Medulla oblongata (tissue), 1 donor: ENCODE results near the gene LRRC1.
"Not testable (repeated sequence)": the region's sequence is repeated elsewhere in the genome, so short reads cannot be mapped to it uniquely, and the experiment has no call there.

Experiments used
- DNase-seq: peaks from one replicate; pipeline ENCODE4 v3.0.0-alpha.2; 2015; ENCODE audit errors: extremely low spot score

Gene LRRC1

DNA sequence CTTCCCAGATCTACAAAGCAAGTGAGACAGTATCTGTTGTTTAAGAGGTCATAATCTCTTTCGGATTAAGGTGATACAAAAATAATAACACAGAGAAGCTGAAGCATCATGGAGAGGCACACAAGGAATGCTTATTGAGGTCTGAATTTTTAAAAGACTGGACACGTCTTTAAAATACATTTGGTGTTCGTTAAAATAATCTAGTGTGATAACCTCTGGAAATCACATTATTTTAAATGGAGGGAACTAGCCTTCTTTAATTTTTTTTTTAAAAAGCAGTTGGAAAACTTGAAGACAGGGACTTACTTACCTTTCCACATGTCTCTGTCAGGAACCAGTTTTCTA is 1.9 kb upstream of the LRRC1 start:
- no peak for DNase-seq

DNA sequence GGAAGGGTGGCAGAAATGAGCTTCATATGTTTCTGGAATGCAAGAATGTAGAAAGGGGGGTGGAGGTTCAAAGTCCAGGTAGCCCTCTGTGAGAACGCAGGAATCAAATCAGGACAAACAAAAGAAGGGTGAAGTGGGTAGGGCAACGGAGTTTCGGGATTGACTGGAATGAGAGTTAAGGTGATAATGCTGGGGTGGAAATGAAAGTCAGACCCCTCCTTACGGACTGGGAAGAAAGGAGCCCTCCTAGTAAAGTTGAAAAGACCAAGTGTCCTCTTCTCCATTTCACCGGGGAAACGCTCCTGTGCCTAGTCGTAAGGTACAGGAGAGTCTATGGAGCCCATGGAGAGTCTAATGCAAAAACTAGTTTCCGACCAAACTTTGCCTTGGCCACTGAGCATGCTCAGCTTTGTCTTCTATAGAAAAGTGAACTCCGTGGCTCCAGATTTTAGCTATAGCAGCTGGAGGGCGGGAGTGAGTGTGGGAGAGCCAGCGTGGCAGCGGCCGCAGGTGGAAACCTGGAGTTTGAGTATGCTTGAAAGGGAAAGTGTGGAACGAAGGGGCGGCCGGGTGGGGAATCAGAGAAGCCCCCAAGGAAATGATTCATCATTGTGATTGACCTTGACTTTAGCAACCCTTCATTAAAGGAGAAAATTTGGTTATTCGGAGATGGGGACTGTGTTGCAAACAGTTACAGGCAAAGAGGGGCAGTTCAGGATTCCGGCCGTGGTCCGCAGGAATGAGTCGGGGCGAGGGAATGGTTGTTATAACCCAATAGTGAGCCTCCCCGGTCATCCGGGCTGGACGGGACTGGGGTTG is 1.3 kb upstream of the LRRC1 start:
- peak; percentile 57 for DNase-seq

DNA sequence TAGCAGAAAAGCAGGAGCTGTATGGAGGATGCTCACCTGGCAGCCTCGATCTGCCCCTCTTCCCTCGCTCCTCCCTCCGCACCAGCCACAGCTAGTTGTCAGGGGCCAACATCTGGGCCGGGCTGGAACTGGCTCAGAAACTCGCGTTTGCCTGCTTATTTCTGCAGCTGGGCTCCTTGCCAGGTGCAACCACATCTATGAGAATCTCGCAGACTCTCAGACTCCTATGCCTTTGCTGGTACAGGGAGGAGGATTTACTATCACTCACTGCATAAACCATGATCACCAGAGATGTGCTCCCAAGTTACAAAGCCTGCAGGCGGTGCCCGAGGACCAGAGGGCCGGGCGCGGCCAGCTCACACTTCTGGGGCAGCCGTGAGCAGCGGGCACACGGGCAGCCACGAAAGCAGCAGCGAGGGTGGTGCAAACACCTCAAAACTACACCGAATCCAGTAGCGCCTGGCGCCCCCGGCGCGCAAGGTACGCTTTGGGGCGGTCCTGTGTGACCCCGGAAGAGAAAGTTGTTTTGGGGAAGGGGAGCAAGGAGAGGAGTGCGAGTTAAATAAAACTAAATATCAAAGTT is 577 bp upstream of the LRRC1 start:
- DNase-seq: peak; percentile 92

DNA sequence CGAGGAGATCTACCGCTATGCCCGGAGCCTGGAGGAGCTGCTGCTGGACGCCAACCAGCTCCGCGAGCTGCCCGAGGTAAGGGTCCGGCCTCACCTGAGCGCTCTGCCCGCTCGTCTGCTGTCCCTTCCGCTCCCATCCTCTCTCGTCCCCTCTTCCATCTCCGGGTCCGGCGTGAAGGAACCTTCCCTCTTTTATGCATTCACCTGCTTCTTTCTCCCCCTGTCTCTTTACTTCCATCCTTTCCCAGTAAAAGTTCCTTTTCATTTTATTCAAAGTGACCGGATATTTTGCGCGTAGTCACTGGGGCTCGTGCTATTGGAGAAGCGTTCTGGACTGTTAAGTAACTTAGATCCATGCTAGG is 516 bp downstream of the LRRC1 start:
- no peak for DNase-seq

DNA sequence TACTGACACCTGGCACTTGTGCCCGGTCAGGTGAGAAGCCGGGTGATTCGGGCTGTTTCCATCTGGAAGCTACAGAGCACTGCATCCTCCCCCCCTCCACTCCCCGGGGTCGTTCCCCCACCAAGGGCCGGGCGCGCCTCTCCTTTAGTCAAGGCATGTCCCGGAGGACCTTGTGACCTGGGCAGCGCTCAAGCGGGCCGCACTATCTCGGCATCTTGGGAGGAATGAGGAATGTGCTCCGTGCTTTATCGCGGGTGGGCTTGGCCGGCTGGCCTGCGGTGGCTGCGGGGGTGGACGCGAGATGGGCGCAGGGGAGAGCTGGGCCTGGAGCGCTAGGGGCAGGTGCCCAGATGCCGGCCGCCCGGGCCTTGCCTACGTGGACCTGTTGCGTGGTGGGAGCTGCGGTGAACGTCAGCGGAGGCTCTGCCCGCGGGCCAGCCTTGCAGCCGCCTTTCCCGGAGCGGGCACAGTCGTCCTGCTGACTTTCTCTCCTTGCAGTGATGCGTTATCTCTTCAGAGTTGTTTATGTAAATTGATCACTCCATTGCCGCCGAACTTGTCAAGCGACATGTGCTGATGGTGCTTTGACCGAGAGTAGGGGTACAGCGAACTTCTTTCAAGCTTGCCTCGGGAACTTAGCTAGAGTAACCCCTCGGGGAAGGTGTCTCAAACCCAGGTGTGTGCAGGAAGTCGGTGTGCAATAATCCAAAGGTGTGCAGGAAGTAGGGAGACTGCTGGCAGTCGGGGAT is 1.1 kb downstream of the LRRC1 start:
- DNase-seq: peak; percentile 68

DNA sequence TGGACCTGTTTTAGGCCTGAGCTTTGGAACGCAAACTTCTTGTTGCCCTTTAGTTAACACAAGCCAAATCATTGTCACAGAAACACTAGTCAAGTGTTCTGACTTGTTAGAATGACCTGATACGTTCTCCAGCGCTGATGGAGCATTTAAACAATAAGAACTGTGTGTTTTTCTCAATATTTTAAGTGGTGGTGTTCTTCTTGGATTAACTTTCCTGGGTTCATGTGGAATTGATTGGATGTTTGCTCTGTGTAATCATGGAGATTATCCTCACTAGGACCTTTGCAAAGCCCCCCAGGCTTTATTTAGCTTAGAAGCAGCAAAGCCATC is 1.6 kb downstream of the LRRC1 start:
- DNase-seq: no peak

DNA sequence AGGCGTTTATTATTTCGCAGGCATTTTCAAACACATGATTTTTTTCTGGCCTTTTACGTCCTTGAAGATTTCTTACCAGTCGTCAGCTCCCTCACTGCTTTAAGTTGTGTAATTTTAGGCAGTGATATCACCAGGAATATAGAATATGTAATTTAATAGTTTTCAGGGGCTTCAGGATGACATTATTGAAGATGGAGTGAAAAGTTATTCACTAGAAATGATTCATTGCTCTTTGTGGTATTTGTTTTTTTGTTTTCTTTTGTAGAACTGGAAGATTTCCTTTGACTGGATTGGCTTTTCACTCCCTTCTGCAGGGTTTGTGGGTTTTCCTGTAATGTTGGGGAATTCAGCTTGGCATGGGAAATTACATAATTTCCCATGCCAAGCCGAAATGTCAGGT is 2.0 kb downstream of the LRRC1 start:
- no peak for DNase-seq

DNA sequence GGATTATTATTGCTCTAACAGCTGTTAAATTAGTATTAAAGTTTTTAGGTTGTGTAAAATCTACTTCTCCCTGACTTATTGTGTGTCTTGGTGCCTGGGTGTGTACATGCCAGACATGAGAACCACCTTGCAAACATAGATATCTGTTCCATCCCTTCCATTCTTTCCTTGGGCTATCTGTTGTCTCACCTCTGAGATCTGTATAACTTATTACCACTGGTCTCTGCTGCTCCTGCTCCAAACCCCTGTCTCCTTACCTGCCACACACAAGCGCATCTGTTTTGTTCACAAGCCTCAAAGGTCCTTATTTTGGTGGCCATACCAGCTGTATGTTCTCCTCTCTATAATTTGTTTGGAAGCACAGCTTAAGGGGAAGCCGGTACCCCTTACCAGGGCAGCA is 2.5 kb downstream of the LRRC1 start:
- no peak for DNase-seq

DNA sequence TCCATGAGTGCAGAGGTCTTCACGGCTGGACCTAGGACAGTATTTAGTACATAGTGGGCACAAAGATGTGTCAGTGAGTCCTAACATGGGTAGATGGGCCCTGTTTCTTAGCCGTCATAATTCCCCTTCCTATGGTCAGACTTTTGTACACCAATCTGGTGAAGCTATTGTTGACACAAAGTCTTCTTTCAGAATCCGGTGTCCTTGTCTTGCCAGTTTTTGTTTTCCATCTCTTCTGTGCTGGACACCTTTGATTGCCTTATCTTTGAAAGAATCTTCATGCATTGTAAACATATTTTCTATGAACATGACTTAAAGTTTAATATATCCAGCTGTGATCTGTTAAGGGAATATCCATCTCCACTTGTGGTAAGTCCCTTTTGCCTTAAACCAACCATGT is 4.5 kb downstream of the LRRC1 start:
- DNase-seq: no peak

DNA sequence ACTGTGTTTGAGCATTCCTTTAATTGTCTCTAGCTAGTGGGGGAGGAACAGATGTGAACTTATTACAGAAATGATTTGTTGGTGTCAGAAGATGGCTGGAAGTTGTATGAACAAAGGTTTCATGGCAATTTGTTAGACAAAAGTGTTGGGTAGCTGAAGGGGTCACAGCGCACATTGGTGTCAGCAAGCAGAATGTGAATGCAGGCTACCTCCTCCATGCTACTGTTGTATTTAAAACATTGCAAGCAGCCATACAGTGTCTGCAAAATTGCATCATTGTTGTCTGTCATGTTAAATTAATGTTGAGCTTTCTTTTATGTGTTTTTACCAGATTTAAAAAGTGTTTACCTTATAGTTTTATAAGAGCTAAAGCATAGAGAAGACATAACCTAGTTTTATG is 6.2 kb downstream of the LRRC1 start:
- DNase-seq: no peak

DNA sequence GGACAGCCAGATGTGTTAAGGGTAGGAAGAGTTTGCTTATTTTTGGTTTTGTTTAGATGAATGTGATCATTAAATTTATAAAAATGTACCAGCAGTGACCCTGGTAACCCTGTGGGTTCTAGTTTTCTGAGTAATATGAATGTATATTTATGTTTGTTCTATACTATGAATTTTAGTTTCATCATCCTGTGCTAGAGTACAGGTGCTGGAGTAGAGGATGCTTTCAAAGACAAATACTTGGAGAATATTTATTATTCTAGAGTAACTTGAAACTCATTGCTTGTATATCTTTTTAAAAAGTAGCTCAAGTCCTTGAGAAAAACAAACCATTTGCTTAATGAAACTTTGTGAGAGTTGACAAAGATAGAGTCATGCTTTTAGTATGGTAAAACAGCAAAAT is 7.8 kb downstream of the LRRC1 start:
- DNase-seq: no peak

DNA sequence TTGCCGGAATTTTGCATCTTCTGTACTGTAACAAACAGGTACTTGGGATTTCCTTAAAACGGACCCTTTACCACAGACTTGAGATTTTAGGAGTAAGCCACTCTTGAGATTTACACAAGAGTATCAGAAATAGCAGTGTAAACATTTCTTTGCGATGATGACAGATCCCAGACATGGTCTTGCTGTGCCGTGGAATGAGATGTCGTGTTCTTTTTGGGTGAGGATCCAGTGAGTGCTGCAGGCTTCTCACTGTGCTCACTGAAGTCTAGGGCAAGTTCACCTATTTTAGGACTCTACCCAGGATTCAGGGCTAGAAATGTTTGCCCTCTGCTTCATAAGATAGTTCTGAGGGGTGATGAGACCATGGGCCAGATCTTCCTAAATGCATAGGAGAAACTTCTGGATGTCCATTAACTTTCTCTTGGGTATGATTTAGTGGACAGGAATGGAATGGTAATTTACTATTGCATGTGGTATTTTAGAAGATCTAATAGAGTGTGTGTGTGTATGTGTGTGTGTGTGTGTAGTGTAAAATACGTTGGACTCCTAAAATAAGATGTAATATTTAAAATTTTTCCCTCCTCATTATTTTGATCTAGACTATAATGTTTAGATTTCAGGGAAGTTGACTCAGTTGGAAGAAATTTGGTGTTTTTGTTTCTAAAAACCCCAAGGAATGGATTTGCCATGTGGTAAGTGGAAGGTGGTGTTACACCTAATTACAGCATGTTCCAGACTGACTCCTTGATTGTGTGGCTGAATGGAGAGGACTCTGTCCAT is 8.5 kb downstream of the LRRC1 start:
- no peak for DNase-seq

DNA sequence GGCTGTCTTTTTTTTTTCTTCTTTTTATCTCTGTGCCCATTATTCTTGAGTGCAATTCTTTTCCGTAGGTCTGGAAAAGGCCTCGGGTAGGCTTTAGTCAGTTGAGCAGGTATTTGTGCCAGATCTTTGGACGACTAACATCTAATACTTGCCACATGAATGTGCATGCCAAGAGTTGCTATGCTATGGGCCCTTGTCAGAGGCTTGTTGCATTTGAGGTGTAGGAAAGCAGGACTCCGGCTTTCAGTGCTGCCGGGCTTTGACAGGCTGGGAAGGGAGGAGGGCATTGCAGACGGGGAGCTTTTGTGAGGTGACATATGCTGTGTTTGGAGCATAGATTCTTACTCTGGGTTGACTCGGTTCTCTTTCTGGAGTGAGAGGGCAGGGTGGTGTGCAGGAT is 10.2 kb downstream of the LRRC1 start:
- no peak for DNase-seq

DNA sequence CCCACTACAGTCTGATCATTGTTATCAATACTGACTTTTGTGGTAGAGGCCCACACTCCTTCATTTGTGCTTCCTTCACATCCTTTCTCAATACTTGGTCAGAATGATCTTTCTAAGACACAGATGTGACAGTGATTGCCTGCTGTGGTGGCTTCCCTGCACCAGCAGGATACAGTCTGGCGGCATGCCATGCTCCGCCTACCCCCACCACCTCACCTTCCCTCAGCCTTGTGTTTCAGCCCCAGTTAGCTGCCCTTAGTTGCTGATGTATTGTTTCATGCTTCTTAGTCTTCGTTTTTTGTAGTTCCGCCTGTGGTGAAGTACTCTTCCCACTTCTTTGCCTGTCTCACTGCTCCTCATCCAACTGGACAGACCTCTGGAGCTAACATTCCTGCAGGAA is 10.9 kb downstream of the LRRC1 start:
- DNase-seq: no peak

DNA sequence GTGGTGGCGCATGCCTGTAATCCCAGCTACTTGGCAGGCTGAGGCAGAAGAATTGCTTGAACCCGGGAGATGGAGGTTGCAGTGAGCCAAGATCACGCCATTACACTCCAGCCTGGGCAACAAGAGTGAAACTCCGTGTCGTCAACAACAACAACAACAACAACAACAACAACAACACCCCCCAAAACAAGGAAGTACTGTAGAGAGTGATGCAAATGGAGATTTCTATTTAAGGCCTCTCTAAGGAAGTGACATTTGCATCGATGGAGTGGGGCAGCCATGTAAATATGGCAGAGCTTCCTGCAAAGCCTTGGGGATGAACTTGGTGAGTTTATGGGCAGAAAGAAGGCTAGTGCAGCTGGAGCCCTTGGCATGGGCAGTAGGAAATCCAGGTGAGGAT is 12.8 kb downstream of the LRRC1 start:
- not testable (repeated sequence) for DNase-seq

DNA sequence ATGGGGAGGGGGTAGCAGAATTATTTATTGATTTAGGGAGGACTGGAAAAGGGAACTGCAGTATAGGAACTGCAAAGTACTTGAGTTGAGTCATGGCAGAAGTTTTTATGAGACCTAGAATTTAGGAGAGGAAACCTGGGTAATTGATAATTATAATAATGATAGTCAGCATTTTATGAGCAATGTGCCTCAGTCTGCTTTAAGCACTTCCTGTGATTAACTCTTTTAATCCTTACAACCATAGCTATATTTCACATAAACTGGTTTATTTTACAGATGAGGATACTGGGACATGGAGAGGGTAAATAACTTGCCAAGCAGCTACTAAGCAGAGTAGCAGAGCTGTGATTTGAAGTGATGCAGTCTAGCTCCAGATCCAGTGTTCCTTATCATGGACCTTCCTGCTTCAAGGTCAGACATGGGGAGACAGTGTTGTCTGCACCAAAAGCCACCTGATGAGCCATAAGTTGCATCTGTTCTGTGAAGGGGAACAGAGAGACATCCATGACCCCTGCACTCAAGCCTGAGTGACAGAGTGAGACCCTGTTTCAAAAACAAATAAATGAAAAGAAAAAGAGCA is 13.6 kb downstream of the LRRC1 start:
- DNase-seq: no peak

DNA sequence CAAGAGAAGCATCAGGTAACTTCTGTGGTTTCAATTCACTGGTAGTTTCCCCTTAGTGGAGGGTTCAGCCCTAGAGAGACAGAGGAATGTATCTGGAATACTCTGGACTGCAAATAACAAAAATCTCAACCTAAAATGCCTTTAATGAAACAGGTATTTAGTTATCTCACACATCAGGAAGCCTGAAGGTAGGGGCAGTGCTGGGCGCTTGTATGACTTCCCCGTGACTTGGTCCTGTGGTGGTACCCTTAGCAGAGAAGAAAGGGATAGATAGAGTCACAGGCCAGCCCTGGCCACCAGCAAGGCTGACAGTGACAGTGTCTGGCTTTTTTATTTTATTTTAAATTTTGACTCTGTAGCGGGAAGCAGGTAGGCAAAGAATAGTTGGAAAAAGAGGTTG is 14.9 kb downstream of the LRRC1 start:
- no peak for DNase-seq

DNA sequence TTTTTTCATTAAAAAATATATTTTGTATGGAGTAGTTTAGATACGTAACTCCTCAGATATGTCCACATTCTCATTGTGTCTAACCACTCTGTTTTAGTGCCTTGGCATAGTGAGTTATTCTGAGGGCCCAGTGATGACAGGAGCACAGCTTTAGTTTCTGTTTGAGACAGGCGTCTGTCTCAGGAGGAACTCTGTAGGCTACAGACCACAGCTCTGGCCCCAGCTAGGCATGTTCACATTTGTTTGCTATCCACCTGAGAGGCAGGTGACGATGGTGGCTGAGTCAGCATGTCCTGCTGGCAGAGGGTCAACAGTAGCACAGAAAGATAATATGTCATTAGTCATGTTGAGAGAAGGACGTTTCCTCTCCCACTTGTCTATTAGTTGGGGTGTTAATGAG is 16.3 kb downstream of the LRRC1 start:
- no peak for DNase-seq

DNA sequence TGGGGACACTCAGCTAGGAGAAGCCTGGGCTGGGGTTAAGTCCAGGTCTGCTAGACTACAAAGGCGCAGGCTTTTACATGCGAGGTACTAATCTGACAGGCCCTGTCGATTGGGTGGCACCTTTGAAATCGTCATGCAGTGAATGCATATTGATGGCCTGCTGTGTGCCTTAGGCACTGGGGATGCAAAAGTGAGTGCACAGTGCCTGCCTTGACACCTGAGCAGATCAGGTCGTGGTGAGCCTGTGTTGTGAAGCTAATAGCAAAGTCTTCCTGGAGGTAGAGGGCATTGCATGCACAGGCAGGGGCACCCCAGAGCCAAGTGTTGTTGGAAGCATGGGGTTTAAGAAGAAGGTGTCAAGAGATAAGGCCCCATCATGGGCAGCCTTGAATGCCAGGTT is 16.9 kb downstream of the LRRC1 start:
- DNase-seq: no peak

DNA sequence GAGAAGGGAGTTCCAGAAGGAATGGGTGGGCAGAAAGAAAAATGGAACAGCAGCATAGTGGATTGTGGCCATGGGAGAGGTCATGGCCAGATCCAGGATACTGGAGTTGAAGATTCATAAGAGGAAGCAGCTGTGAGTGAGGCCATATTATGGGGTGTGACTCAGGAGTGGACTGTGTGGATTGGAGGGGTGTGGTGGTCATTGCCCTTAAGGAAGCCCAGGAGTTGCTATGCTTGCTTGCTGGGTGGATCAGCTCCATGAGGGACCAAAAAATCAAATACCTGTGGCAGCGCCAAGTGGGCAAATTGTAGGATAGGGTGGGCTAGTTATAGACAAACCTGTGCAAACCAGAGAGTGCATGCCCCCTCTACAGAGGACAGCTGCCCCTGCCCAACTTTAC is 18.3 kb downstream of the LRRC1 start:
- no peak for DNase-seq

DNA sequence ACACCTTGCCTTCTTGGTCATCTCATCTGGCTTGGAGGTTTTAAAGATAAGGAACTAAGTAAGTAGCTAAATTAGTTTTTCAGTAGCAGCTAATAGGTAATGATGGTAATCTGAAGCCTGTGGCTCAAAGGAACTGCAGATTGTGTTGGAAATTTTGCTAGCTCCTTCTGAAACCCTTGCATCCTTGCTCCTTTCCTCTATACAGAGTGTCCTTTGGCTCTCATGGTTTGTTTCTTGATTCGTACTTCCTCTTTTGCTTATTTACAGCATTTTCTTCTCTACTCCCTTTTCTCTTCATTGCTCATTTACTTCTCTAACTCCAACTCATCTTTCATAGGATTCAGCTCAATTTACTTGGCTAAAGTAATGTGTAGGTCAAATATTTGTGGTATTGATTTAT is 19.0 kb downstream of the LRRC1 start:
- no peak for DNase-seq

DNA sequence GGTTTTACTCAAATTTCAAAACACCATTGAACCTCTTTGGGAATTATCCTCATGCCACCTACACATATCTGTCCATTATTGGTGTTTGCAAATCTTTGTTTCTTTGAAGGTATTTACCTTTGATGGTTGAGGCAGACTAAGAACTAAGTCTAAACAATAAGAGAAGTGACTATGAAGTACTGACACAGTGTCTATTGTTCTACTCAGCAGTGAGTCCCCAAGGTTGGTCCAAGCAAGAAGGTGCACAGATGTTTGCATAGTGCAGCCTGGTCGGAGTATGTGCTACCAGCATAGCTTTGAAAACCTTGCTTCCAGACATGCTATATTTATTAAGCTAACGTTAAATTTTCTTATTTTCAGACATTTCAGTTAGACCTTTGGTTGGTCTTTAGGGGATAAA is 19.5 kb downstream of the LRRC1 start:
- DNase-seq: no peak
